ENCODE measurements around the gene SVOP.
"Not testable (repeated sequence)": the region's sequence is repeated elsewhere in the genome, so short reads cannot be mapped to it uniquely, and the experiment has no call there.

Gene SVOP

DNA sequence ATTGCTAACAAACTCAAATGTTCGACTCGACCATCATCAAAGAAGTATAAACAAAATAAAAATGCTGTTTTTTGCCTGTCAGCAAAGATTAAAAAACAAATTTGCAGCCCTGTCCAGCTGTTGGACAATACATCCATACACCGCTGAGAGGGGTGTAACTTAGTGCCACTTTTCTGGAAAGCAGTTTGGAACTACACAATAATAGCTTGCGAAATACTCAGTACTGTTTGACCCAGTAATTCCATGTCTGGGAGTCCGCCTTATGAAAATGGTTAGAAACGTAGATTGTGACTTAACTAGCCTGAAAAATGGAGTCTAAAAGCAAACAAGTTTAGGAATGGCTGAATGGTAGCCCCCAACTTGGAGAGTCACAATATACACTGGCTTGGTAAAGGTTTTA, 37.9 kb upstream of the SVOP start:
- intact Hi-C loops (cut with DNase I; ENCODE audit: low total_unique reads): no loop called here
- no peaks in the 10 kb centered on the region for H3K9me3 ChIP-seq
- no peaks in the 10 kb centered on the region for H3K27me3 ChIP-seq
- peaks cover 0 to 7% (median 5%) of the 10 kb centered on the region in 4 donors for H3K4me1 ChIP-seq
- H3K36me3 ChIP-seq: peaks cover 4 to 66% (median 33%) of the 10 kb centered on the region in 3 donors
- DNase-seq: no peak
- no peak overlapping the region for H3K4me3 ChIP-seq
- TF ChIP-seq, protein P1, sequence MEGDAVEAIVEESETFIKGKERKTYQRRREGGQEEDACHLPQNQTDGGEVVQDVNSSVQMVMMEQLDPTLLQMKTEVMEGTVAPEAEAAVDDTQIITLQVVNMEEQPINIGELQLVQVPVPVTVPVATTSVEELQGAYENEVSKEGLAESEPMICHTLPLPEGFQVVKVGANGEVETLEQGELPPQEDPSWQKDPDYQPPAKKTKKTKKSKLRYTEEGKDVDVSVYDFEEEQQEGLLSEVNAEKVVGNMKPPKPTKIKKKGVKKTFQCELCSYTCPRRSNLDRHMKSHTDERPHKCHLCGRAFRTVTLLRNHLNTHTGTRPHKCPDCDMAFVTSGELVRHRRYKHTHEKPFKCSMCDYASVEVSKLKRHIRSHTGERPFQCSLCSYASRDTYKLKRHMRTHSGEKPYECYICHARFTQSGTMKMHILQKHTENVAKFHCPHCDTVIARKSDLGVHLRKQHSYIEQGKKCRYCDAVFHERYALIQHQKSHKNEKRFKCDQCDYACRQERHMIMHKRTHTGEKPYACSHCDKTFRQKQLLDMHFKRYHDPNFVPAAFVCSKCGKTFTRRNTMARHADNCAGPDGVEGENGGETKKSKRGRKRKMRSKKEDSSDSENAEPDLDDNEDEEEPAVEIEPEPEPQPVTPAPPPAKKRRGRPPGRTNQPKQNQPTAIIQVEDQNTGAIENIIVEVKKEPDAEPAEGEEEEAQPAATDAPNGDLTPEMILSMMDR (IDR thresholded peaks at IDR 0.05): no peak
- no peak overlapping the region for H3K27ac ChIP-seq

DNA sequence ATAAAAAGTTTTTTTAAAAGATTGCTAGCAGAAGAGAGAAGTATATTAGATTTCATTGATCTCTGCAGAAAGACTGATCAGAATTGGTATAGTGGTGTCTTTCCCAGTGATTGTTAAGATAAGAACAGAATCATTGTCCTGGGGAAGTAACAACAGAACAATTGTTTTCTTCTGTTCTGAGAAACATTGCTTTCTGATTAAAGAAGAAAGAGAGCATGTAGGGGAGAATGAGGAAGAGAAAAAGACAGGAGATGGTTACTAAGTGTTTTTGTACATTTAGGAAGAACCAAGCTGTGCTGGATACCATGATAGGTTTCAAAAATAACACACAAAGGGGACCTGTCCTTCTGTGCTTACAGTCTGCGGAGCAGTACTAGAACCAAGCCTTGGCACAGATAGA, 36.5 kb upstream of the SVOP start:
- TF ChIP-seq, protein P1 (IDR thresholded peaks at IDR 0.05): no peak
- H3K9me3 ChIP-seq: no peaks in the 10 kb centered on the region
- no peak overlapping the region for H3K27ac ChIP-seq
- H3K27me3 ChIP-seq: no peaks in the 10 kb centered on the region
- peaks cover 4 to 53% (median 26%) of the 10 kb centered on the region in 3 donors for H3K36me3 ChIP-seq
- intact Hi-C loops (cut with DNase I; ENCODE audit: low total_unique reads): no loop called here
- H3K4me3 ChIP-seq: no peak overlapping the region
- peaks cover 0 to 15% (median 13%) of the 10 kb centered on the region in 4 donors for H3K4me1 ChIP-seq
- DNase-seq: no peak

DNA sequence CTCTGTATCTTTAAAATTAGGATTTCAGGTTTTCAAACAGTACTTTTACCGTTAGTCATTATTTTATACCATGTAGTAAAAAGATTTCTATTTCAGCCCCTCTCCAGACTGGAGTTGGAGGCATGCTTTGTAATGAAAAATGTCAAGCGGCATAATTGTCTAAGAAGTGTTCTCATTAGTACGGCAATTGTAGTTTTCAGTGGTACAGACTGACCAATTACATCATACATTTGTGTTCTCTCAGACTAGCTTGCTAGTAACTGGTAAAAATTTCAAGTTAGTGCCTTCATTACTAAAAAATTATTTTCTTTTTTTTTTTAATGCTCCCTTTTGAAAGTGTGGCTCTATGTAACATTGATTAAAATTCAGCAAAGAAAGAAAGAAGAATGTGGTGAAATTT, 36.0 kb upstream of the SVOP start:
- Histone ChIP-seq H3K4me3 (no peak overlapping the region), H3K36me3 (peaks cover 4 to 48% (median 24%) of the 10 kb centered on the region in 3 donors), H3K27me3 (no peaks in the 10 kb centered on the region), H3K27ac (no peak overlapping the region), H3K4me1 (peaks cover 0 to 16% (median 13%) of the 10 kb centered on the region in 4 donors), H3K9me3 (no peaks in the 10 kb centered on the region)
- DNase-seq: no peak
- intact Hi-C loops (cut with DNase I; ENCODE audit: low total_unique reads): no loop called here
- TF ChIP-seq, protein P1 (IDR thresholded peaks at IDR 0.05): no peak

DNA sequence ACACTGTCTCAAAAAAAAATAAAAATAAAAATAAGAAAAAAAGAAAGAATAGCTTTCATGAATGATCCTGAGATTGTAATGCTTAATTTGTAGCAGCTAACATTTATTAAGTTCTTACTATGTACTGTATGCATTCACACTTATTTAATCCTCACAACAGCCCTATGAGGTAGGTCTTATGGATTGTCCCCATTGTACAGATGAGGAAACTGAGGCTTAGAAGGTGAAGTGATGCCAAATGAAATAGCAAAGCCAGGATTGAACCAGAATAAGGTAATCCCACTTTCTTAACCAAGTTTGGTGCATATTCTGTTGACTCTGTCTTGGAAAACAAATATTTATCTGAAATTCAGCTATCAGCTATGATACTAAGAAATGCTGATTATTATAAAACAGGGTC, 33.7 kb upstream of the SVOP start:
- H3K4me3 ChIP-seq: no peak overlapping the region
- H3K27ac ChIP-seq: no peak overlapping the region
- peaks cover 0 to 19% (median 13%) of the 10 kb centered on the region in 4 donors for H3K4me1 ChIP-seq
- TF ChIP-seq, protein P1 (IDR thresholded peaks at IDR 0.05): no peak
- DNase-seq: no peak
- intact Hi-C loops (cut with DNase I; ENCODE audit: low total_unique reads): no loop called here
- no peaks in the 10 kb centered on the region for H3K9me3 ChIP-seq
- peaks cover 4 to 25% (median 4%) of the 10 kb centered on the region in 3 donors for H3K36me3 ChIP-seq
- no peaks in the 10 kb centered on the region for H3K27me3 ChIP-seq

DNA sequence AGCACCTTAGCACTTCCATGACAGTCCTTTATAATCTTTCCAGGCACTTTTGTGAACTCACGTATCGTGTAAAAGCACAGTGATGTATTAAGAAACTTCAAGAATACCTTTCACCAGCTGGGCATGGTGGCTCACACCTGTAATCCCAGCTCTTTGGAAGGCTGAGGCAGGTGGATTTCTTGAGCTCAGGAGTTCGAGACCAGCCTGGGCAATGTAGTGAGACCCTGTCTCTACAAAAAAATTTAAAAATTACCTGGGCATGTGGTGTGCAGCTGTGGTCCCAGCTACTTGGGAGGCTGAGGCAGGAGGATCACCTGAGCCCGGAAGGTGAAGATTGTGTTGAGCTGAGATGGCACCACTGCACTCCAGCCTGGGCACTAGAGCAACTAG, 33.3 kb upstream of the SVOP start:
- DNase-seq; intact Hi-C loops (cut with DNase I; ENCODE audit: low total_unique reads); H3K27ac ChIP-seq; H3K27me3 ChIP-seq; H3K9me3 ChIP-seq: not testable (repeated sequence)
- H3K4me3 ChIP-seq: peak overlapping the region in 1 of 2 donors; percentile 84
- H3K36me3 ChIP-seq: peaks cover 0 to 21% (median 4%) of the 10 kb centered on the region in 3 donors
- peaks cover 0 to 19% (median 13%) of the 10 kb centered on the region in 4 donors for H3K4me1 ChIP-seq

DNA sequence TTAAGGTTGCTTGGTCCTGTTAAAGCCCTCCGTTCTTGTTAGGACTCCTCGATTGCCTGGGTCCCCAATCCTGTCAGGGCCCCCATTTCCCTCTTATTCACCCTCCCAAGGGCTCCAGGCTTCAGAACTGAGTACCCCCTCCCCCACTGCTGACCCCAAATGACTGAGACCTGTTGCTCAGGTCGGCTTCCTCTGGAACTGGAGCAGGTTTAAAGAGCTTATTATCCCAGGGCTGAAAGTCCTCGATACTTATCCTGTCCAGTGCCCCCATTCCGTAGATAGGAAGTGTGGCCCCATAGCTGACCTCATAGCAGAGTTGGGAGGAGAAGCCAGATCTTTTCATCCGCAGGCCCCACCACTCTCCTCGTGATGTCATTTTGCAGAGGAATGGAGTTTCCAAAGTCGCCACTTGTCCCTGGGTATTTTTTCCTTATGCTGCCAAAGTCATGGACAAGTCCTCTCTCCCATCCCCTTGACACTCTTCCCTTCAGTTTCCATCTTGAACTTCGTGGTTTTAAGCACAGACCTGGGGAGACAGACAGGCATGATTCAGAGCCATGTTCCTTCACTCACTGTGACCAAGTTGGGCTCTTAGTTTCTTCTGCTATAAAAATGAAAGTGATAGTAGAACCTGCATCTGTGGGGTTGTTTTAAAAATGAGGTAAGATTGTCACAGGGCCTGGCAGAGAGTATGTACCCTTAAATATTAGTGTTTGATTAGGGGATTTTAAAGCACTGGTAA, 32.7 kb upstream of the SVOP start:
- TF ChIP-seq, protein P1 (IDR thresholded peaks at IDR 0.05): no peak
- DNase-seq: no peak
- H3K27me3 ChIP-seq: no peaks in the 10 kb centered on the region
- H3K9me3 ChIP-seq: no peaks in the 10 kb centered on the region
- H3K27ac ChIP-seq: peak overlapping the region; percentile 85 to 89
- peaks cover 0 to 15% (median 4%) of the 10 kb centered on the region in 3 donors for H3K36me3 ChIP-seq
- peak overlapping the region; percentile 84 to 95 for H3K4me3 ChIP-seq
- intact Hi-C loops (cut with DNase I; ENCODE audit: low total_unique reads): no loop called here
- H3K4me1 ChIP-seq: peaks cover 0 to 19% (median 13%) of the 10 kb centered on the region in 4 donors

Measured in tibial artery (tissue), 4 donors.